CD14-positive monocyte (primary cell): ENCODE measurements around the gene ZNF367. TPM values are rescaled to one million over a fixed set of nuclear protein-coding genes. Genes with fewer than 3 reads are reported as not detected.
A peak's percentile ranks its signal among the peaks of the same experiment; 100 is the strongest.

ENCODE experiments used
- DNase-seq, 3 donors: peaks; one replicate each; pipeline ENCODE4 v3.0.0-alpha.2; 2011 to 2022
- H2AFZ ChIP-seq: 2 replicates; pipeline ENCODE4 v1.6.0; 2012; ENCODE audit warnings: mild to moderate bottlenecking, low read depth, low read length, inconsistent platforms; ENCODE audit not compliant: insufficient read depth, poor library complexity, severe bottlenecking
- H3K27ac ChIP-seq, 2 donors: 1 replicate in 1 of 2; 2 replicates in 1 of 2; pipeline ENCODE4 v1.5.1; 2012 to 2013; ENCODE audit warnings: low read length in 2 of 2, control low read depth in 1 of 2, inconsistent platforms in 1 of 2, low read depth in 1 of 2, mild to moderate bottlenecking in 1 of 2
- H3K27me3 ChIP-seq, 2 donors: one replicate each; pipeline versions ENCODE4 v1.6.0 to v1.6.1; 2011 to 2013; ENCODE audit warnings: low read length in 2 of 2; ENCODE audit not compliant: control insufficient read depth in 2 of 2, insufficient read depth in 2 of 2
- H3K36me3 ChIP-seq, 2 donors: replicated peaks in 1 of 2; 1 replicate in 1 of 2; 2 replicates in 1 of 2; pipeline versions ENCODE4 v1.5.1 to v1.6.1; 2012 to 2013; ENCODE audit warnings: low read length in 2 of 2, control low read depth in 1 of 2, inconsistent platforms in 1 of 2, mild to moderate bottlenecking in 1 of 2; ENCODE audit not compliant: insufficient read depth in 2 of 2, control insufficient read depth in 1 of 2
- H3K4me1 ChIP-seq, 2 donors: 1 replicate in 1 of 2; 2 replicates in 1 of 2; pipeline versions ENCODE4 v1.5.1 to v1.6.1; 2012 to 2013; ENCODE audit warnings: low read length in 2 of 2, control low read depth in 1 of 2, inconsistent platforms in 1 of 2, mild to moderate bottlenecking in 1 of 2, moderate library complexity in 1 of 2; ENCODE audit not compliant: insufficient read depth in 2 of 2, control insufficient read depth in 1 of 2
- H3K4me2 ChIP-seq: replicated peaks from 2 replicates; pipeline ENCODE3; 2012; ENCODE audit warnings: low read length, moderate library complexity, mild to moderate bottlenecking; ENCODE audit not compliant: poor library complexity, severe bottlenecking; ENCODE audit errors: extremely low read depth
- H3K4me3 ChIP-seq, 3 experiments: fragments of 200-600 bp in 1 of 3; sonication (generic) in 1 of 3; replicated peaks in 1 of 3; 1 replicate in 2 of 3; 2 replicates in 1 of 3; pipeline ENCODE4 v1.5.1; 2011 to 2013; ENCODE audit warnings: low read length in 3 of 3, mild to moderate bottlenecking in 3 of 3, control low read depth in 2 of 3, low read depth in 2 of 3, inconsistent platforms in 1 of 3, moderate library complexity in 1 of 3
- H3K79me2 ChIP-seq: 2 replicates; pipeline ENCODE4 v1.6.0; 2012; ENCODE audit warnings: mild to moderate bottlenecking, control low read depth, inconsistent platforms, low read length, moderate library complexity; ENCODE audit not compliant: insufficient read depth
- H3K9ac ChIP-seq: 2 replicates; pipeline ENCODE4 v1.6.0; 2017; ENCODE audit warnings: low read length, mild to moderate bottlenecking; ENCODE audit not compliant: insufficient read depth, poor library complexity, severe bottlenecking
- H3K9me3 ChIP-seq, 2 donors: replicated peaks in 1 of 2; 1 replicate in 1 of 2; 2 replicates in 1 of 2; pipeline versions ENCODE4 v1.5.1 to v1.6.1; 2012 to 2013; ENCODE audit warnings: low read length in 2 of 2, control low read depth in 1 of 2; ENCODE audit not compliant: control insufficient read depth in 1 of 2, insufficient read depth in 1 of 2
- H4K20me1 ChIP-seq: 2 replicates; pipeline ENCODE4 v1.6.0; 2012; ENCODE audit warnings: mild to moderate bottlenecking, low read length, control low read depth, moderate library complexity; ENCODE audit not compliant: insufficient read depth
- H3K27ac Mint-ChIP-seq, 7 donors: one replicate each; pipeline ENCODE4 v1.8.0; 2020; ENCODE audit warnings: mild to moderate bottlenecking in 7 of 7, mixed read lengths in 7 of 7, moderate library complexity in 6 of 7, inconsistent platforms in 2 of 7
- H3K27me3 Mint-ChIP-seq, 3 donors: one replicate each; pipeline ENCODE4 v1.8.0; 2021 to 2022; ENCODE audit warnings: low read depth in 3 of 3, mild to moderate bottlenecking in 3 of 3, mixed read lengths in 3 of 3, moderate library complexity in 3 of 3, inconsistent platforms in 1 of 3
- H3K36me3 Mint-ChIP-seq, 2 donors: one replicate each; pipeline ENCODE4 v1.8.0; 2020; ENCODE audit warnings: mixed read lengths in 2 of 2, inconsistent platforms in 1 of 2, mild to moderate bottlenecking in 1 of 2
- H3K4me1 Mint-ChIP-seq: one replicate; pipeline ENCODE4 v1.8.0; 2020; ENCODE audit warnings: mild to moderate bottlenecking, mixed read lengths
- H3K4me3 Mint-ChIP-seq, 2 donors: one replicate each; pipeline ENCODE4 v1.8.0; 2020; ENCODE audit warnings: mild to moderate bottlenecking in 2 of 2, mixed read lengths in 2 of 2, moderate library complexity in 1 of 2
- H3K9me3 Mint-ChIP-seq, 7 donors: one replicate each; pipeline ENCODE4 v1.8.0; 2020 to 2022; ENCODE audit warnings: mixed read lengths in 7 of 7, mild to moderate bottlenecking in 6 of 7, moderate library complexity in 6 of 7, inconsistent platforms in 2 of 7
- CTCF ChIP-seq: fragments of 200-600 bp; IDR thresholded peaks from one replicate; pipeline ENCODE4 v1.8.0; 2022; ENCODE audit warnings: antibody characterized with exemption, mild to moderate bottlenecking
- WGBS: methylation state at CpG from one replicate; pipeline ENCODE4 v1.1.5; 2013; ENCODE audit warnings: missing lambda C conversion rate; ENCODE audit not compliant: insufficient coverage; 5-methylcytosine and 5-hydroxymethylcytosine counted together
- intact Hi-C, 2 donors: fragments of 100-400 bp; cut with micrococcal nuclease; formaldehyde crosslinking; loops; one replicate each; pipeline versions ENCODE4 v1.15.0 to v1.15.1; 2023
- polyA plus RNA-seq, 3 donors: library from polyadenylated mRNA; depleted of rRNA in 1 of 3; unstranded in 2 of 3; stranded (reverse) in 1 of 3; fragments of 300-500 nt in 2 of 3; fragments of >200 nt in 1 of 3; fragmentation: Illumina TruSeq in 2 of 3; gene quantifications; 1 replicate in 2 of 3; 2 replicates in 1 of 3; pipeline ENCODE4 v1.2.3, GENCODE V29; 2012 to 2021

The ZNF367 gene
- polyA plus RNA-seq, 3 donors = 0.08 to 0.21 TPM; not detected in 1

DNA sequence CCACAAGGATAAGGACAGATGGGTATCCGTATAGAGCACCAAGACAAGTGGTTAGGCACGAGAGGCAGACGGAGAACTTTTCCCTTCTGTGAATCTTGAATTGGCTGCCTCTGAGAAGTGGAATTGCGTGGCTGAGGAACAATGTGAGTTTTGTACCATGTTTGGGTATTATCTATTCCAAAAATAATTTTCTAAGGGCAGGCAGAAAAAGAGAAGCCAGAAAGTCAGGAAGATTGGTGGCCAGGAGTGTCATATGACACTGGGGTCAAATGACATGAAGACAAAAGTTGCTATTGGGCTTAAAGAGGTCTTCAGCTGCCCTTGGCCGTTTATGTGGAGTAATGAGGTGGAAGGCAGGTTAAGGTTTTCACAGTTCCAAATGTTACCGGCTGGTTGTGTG is 46.3 kb upstream of the ZNF367 start:
- Histone ChIP-seq H3K4me3 (no peak overlapping the region), H3K36me3 (no peaks in the 10 kb centered on the region), H3K4me2 (no peak overlapping the region), H2AFZ (no peak overlapping the region), H3K79me2 (no peaks in the 10 kb centered on the region), H3K27me3 (no peaks in the 10 kb centered on the region), H3K9me3 (no peaks in the 10 kb centered on the region), H4K20me1 (no peaks in the 10 kb centered on the region), H3K4me1 (no peaks in the 10 kb centered on the region), H3K9ac (no peak overlapping the region), H3K27ac (no peak overlapping the region)
- no peaks in the 10 kb centered on the region for H3K36me3 Mint-ChIP-seq
- no peak for DNase-seq
- WGBS = 100% methylated on average over 1 of the region's 6 CpGs
- no peak overlapping the region for H3K27ac Mint-ChIP-seq
- H3K27me3 Mint-ChIP-seq = peaks cover 0 to 7% (median 3%) of the 10 kb centered on the region in 3 donors
- no peaks in the 10 kb centered on the region for H3K9me3 Mint-ChIP-seq
- intact Hi-C loops = no loop called here
- no peak overlapping the region for H3K4me3 Mint-ChIP-seq
- TF ChIP-seq CTCF = no peak
- H3K4me1 Mint-ChIP-seq = no peaks in the 10 kb centered on the region

- Mint-ChIP-seq H3K4me3 (no peak overlapping the region), H3K4me1 (no peaks in the 10 kb centered on the region), H3K27me3 (peaks cover 0 to 7% (median 3%) of the 10 kb centered on the region in 3 donors), H3K36me3 (no peaks in the 10 kb centered on the region), H3K27ac (peak overlapping the region in 1 of 7 donors; percentile 68), H3K9me3 (no peaks in the 10 kb centered on the region)
- Histone ChIP-seq H3K79me2 (no peaks in the 10 kb centered on the region), H3K4me2 (no peak overlapping the region), H3K27me3 (no peaks in the 10 kb centered on the region), H3K4me3 (no peak overlapping the region), H3K9me3 (no peaks in the 10 kb centered on the region), H4K20me1 (no peaks in the 10 kb centered on the region), H3K9ac (no peak overlapping the region), H3K4me1 (no peaks in the 10 kb centered on the region), H2AFZ (no peak overlapping the region), H3K27ac (no peak overlapping the region), H3K36me3 (no peaks in the 10 kb centered on the region)
- intact Hi-C loops = no loop called here
- no peak for DNase-seq
- no peak for TF ChIP-seq CTCF
- 98% methylated on average over 5 of the region's 6 CpGs for WGBS
Measured at GRCh38 chr9:96462541-96462940, 44.4 kb upstream of the ZNF367 start.
